Endometrium (tissue), 2 donors: Measurements from ENCODE around the gene VGLL4.
"Not testable (repeated sequence)": the region's sequence is repeated elsewhere in the genome, so short reads cannot be mapped to it uniquely, and the experiment has no call there.

Source experiments
- FAIRE-seq: peaks from 2 replicates; lab custom pipeline; 2012; peaks lifted over from hg19 to GRCh38; lab: Jason Lieb, UNC
- donor health status: control.
- donor health status: control.

Gene VGLL4

DNA sequence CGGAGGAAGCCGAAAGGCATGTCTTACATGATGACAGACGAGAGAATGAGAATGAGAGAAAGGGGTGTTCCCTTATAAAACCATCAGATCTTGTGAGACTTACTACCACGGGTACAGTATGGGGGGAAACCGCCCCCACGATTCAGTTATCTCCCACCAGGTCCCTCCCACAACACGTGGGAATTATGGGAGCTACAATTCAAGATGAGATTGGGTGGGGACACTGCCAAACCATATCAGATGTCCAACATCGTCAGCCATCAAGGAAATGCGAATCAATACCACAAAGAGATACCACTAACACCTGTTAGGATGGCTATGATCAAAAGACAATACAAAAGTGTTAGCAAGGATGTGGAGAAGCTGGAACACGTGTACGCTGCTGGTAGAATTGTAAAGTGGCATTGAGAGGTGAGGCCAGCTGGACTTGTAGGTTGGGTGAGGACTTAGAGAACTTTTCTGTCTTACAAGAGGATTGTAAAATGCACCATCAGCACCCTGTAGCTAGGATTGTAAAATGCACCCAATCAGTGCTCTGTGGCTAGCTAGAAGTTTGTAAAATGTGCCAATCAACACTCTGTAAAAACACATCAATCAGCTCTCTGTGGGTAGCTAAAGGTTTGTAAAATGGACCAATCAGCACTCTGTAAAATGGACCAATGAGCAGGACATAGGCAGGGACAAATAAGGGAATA, 37.5 kb downstream of the VGLL4 start:
- FAIRE-seq, result no peak

DNA sequence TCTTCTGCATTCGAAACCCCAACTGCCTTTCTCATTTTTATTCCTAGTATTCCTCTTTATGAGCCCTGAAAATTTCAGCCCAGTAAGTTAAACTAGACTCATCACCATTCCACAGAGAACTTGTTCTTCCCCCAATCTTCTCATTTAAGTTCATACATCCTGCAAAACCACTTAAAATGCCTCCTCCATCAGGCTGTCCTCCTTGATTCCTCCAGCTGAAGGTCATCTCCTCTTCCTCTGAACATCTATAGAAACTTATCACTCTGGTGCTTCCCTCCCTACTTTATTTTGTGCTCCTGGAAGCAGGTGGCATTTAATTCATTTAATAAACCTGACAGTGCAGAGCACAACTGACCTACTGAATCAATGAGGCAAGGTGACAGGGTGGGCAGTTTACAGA, 38.3 kb downstream of the VGLL4 start:
- no peak for FAIRE-seq

DNA sequence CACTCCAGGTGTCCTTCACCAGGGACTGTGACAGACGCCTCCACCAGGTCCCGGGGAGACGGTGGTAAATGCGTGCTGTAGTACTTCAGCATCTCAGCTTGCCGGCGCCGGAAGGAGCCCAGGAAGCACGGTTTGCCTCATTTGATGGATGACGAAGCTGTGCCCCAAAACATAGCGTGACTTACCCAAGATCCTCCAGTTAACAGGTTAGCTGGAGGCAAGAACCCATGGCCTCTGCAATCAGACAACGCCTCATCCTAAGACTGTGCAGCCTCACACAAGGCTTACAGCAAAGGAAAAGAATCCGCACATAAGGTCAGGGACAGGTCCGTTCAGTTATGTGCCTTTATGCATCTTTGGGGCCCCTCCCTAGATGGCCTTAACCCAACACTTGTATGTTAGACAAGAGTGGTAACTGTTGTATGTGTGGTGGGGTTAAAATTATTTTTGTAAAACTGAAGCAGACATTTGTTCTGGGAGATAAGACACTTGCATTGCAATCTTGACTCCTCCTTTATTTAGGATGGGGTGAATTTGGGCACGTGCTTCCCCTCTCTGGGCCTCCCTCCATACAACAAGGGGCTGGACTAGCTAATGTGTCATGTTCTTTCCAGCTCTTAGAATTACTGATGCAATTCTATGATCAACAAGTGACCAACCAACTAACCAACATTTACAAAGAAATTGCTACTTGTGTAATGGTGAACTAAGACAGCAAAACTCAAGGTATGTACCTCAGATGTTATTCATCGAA, 39.4 kb downstream of the VGLL4 start:
- FAIRE-seq, result no peak

DNA sequence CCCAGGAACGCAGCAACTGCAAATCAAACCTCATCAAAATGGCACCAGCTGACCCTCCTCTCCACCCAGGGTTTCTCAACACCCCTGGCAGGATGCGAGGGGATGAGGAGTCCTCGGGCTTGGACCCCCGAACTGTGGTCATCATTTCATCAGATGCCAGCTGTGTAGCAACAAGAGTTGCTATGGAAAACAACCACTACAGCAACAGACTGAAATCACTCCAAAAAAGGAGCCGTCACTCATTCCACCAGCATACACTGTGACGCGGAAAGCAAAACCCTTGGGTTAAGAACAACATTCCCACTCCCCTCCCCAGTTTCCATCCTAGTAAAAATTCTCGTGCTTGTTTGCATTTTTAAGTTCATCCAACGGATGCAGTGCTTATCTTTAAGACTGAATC, 40.1 kb downstream of the VGLL4 start:
- no peak for FAIRE-seq

DNA sequence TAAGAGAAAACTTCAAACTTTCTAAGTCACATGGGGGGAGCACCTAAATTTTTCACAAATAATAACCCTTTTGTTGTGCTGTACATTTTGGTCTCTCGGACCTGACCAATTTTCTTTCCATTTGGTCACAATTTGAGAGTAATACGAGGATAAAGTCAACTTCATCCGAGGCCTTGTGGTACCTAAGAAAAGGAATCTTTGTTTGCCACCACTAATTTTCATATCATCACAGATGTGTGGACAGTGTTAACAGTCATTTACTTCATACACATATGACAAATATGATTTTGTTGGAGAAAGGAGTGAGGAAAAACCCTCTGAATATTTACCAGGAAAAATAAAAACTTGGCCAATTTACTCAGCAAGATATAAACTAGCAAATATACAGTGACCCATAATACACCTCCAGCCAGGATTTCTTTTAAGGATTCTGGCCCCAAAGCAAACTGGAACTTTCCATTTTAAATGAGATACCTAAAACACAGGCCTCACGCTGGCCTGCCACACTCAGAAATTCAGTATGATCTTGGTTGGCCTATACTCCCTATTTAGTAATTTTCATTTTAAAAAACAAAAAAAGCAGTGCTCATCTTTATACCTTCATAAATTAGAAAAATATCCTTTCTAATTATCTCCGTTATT, 40.7 kb downstream of the VGLL4 start:
- no peak for FAIRE-seq

DNA sequence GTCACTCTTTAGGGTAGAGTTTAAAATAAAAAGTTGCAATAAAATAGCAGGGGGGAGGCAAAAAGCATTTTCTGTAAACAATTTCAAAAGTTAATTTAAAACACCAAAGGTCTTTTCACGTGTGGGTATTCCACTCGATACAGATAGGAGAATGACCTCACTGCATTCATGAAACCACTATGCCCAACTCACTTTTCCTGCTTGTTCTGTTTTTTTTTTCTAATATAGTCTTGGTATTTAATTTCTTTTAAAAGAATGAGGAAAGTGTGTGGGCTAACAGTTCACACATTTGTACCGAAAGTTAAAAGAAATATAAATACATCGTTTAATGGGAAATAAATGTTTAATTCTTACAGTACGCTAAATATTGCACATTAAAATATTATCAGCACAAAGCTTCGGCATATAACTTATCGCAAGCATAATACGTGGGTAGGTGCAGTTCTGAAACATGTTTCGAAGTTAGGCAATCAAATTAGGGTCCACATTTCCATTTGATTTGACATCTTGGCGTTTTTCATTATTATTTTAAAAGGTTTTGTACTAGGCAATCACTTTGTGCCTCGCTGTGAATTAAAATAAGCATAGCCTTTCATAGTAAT, 41.4 kb downstream of the VGLL4 start:
- FAIRE-seq, result no peak

DNA sequence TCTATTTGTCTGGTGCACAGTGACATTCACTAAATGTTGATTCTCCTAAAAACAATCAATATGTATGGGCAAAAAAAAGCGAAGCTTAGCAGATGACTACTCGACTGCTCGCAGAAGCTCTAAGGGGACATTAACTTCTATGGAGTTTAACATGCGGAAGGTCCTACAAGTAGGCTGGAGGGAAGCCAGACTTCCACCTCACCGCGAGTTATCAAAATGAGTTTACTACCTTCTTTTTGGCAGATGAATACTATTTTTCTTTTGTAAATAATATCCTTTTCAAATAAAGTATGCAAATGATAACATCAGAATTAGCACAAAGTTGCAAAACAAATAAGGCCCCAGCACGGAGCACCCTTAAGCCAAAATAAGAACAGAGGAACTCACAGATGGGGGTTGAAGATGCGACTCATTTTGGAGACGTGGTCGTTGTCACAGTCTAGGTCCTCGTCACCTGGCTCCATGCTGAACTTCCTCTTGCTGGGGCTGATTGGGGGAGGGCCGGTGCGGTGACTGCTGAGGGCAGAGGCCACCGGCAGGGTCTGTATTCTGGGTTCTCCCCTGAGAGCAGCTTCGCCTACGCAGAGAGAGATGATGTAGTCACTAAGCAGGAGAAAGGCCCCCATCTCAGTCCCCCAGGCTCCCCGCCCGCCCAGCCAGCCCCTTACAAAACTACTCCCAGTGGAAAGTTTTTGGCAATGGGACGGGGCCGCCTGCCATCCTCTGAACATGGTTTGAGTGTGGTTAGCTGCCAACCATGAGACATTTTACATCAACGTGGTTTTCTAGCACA, 42.1 kb downstream of the VGLL4 start:
- FAIRE-seq, result no peak

DNA sequence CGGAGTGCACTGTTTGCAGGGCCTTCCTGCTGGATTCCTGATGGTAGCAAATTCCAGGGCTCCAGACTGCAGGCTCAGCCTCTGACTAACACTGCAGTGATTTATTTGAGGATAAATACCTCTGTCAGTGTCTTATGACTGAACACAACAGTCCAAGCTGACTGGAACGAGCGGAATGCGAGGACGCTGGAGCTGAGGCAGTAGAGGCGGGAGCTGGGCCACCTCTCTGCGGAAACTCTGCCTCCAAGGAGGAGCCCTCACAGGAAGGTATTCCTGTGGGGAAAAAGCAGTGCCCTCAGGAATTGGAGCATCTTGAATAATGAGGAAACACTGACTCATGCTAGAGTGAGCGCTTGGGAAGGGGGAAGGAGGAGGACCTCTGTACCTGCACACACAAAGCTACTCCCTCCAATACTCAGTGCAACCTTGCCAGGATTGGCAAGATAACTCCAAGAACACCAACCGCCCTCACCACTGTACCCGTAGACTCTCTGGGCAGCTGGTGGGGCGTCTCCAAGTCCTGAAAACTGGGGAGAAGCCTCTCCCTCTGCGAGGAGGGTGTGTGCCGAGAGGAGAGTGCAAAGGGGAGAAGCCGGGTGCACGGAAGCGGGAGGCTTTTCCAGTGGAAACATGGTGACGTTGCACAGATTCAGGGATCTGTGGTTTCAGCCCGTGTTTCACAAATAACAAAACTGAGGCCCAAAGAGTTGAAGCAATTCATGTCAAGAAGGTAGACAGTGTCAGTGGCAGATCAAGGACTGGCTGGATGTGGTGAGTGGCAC, 43.0 kb downstream of the VGLL4 start:
- peak; percentile 12 for FAIRE-seq

DNA sequence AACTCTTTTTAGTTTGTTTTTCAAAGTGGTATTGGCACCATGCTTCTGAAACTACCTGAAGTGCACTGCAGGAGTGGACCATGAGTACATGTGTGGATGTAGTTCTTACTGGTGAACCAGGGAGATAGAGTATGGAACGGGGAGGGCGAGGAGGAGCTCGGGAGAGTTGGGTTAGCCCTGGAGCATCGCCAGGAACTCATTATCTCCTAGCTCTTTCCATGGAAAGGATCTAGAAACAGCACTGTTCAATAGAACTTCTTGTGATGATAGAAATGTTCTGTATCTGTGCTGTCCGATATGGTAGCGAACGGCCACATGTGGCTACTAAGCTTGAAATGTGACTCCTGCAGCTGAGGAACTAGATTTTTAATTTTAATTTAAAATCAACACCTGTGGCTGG, 47.3 kb downstream of the VGLL4 start:
- no peak for FAIRE-seq

DNA sequence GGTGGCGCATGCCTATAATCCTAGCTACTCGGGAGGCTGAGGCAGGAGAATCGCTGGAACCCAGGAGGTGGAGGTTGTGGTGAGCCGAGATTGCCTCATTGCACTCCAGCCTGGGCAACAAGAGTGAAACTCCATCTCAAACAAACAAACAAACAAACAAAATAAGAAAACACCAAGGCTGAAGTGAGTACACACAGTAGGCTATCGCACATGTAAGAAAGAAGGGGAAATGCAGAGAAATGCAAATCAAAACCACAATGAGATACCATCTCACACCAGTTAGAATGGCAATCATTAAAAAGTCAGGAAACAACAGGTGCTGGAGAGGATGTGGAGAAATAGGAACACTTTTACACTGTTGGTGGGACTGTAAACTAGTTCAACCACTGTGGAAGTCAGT, 48.7 kb downstream of the VGLL4 start:
- not testable (repeated sequence) for FAIRE-seq

DNA sequence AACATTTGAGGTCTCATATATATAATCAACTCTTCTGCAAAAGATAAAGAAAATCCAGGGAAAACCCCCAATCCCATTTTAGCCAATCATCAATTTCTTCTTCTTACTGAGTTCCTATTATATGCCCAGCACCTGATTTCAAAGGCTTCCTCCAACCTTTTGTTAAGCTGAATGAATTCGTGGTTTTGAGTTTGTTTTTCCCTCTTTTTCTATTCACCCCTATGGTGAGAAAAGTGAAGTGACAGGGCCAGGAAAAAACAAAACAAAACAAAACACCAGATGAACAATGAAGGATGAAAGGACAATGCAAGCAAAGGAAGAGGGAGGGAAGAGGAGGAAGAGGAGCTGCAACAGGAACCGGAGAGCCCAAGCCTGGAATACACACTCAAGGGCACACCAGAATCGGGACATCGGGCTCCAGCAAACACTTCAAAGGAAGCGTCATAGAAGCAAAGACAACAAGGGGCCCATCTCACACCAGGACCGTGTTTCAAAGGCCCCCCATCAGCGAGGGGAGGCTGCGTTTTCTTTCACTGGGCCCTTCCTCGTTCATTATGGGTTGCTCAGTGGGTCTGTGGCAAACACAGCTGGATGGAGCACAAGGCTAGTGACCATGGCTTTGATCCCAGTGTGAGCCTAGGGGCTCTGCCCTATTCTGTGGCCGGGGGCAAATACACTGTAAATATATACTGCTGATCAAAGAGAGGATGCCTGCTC, 50.2 kb downstream of the VGLL4 start:
- no peak for FAIRE-seq

DNA sequence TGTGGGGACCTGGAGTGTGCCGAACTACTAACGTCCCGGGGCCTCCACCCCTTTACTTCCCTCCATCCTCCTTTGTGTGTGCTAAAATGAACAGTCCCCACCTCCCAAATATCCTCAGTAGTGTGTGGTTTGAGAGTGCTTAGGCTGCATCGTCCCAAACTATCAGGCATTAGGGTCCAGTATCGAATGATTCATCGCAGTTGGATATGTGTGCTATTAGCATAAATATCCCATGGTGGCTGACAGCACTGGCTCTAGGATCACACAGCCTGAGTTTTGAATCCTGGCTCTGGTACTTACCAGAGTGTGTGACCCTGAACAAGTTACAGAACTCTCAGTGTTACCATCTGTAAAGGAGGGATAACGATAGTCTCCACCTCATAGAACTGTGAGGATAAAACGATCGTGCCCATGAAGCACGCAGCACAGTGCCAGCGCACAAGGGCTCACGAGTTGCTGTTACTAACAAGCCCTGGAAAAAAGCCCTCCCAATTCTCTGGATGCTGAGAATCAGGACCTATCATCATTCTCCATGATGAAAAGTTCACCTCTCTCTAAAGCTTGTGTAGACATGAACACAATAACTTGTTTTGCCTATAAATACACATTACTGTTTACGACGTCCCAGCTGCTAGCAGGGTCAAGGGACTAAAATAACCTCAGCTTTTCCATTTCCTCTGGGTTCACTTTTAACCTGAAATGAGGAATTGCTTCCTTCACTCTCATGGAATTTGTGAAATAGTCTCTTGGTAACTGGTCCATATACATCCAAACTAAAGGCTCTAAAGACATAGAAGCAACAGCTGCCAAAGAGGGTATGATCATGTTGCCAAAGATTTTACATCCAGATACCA, 51.0 kb downstream of the VGLL4 start:
- FAIRE-seq, result no peak

DNA sequence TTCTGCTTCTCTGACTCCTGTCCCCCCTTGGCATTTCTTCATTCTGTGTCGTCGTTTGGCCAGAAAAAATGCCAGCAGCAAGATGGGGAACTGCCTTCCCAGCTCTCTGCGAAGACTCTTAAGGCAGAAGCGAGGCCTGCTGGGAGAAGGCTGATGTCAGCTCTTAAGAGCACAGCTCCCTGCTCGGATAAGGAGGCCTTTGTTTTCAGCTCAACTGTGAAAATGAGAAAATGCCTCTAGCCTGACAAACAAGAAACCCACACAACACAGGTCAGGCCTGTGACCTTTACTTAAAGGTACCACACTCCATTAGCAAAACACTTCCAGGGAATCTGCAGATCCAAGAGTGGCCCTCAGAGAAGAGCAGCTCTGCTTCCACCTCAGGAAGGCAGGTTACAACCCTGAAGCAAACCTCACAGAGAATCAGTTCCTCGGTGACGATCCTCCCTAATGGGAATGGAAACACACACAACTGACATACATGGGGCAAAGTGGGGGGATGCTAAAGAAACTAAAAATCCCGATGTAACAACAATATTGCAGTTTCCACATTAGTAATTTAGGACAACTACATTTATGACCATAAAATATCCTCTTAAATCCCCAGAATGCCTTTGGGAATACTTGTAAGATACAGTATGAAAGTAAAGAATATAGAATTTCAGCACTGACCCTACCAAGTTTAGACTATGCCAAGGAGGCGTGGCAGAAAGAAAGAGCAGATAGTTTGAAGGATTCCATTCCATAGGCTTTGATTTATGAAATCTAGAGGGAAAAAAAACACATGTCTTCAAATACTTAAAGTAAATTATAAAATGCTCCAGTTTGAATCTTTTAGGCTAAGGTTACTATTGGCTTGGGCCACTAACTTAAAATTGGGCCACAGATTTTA, 52.1 kb downstream of the VGLL4 start:
- FAIRE-seq, result no peak

DNA sequence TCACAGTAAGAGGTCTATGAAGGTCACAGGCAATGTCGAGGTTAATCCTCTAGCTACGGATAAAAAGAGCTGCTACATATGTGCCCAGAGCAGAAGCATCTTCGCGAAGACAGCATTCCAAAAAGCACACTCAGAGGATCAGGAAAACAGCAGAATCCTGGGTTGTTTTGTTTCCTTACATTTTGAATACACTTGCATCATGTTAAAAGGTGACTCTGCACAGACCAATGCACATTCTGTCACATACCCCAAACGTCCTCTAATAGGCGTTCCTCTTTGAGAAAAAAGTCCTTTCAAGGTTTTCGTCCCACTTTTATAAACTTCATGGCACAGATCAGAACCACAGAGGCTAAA, 52.7 kb downstream of the VGLL4 start:
- no peak for FAIRE-seq

DNA sequence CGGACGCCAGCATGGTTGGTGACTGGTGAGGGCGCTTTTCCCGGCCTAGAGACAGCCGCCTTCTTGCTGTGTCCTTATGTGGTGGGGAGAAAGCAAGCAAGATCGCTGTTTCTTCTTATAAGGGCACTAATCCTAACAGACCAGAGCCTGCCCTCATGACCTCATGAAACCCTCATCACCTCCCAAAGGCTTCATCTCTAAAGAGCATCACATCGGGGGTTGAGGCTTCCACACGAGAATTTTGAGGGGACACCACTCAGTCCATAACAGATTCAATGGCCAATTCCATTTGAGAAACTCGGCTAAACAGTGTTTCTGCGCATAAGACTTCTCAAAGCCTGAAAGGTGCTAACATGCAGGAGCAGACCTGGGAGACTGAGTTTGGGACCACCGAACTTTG, 54.0 kb downstream of the VGLL4 start:
- FAIRE-seq, result no peak

DNA sequence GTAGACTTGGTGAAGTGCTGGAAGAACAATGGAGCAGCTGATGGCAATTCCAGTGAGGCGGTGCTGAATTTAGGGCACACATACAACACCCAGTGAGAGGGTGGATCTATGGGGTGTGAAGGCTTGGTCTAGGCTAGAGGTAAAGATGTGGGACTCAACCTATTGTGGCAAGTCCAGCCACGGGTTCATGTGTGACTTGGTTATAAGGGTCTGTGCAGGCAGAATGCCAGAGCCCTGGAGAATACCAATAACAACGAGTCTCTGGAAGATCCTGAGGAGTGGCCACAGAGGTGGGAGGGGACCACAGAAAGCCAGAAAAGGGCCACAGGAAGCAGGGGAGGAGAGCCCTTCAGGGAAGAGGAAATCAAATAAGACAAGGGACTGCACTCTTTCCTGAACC, 55.0 kb downstream of the VGLL4 start:
- FAIRE-seq, result no peak

DNA sequence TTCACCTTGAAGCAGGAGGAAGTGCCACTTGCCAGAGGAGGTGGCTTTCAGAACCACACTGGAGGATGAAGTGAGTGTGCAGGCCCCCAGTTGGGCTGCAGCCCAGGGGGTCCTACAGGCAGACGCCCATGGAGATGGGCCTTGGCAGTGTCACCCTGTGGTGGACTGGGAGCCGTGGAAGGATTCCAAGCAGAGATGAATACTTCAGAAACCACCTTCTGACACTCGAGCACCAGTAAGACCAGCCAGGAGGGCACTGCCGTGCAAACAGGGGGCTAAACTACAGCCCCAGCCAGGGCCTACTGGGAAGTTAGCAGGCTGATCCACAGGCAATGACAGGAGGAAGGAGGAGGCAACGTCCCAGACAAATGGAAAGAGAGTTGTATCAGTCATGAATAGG, 55.4 kb downstream of the VGLL4 start:
- no peak for FAIRE-seq

DNA sequence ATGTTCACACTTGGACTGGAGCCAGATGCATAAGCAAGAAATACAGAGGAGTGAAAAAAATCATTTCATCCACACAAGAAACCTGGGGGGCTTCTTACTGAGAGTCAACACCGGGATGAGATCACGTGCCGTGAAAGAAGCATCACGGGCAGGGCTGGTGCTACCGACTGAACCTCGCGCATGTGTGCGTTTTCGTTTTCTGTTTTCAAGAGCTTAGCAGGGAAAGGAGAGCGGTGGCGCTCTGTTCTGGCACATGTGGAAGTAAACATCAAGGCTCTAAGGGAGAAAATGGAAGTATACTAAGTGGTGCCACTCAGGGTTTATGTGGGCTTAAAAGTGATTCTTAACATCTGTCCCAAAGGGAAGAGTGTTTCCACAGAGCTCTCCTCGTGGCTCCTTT, 55.9 kb downstream of the VGLL4 start:
- FAIRE-seq, result no peak

DNA sequence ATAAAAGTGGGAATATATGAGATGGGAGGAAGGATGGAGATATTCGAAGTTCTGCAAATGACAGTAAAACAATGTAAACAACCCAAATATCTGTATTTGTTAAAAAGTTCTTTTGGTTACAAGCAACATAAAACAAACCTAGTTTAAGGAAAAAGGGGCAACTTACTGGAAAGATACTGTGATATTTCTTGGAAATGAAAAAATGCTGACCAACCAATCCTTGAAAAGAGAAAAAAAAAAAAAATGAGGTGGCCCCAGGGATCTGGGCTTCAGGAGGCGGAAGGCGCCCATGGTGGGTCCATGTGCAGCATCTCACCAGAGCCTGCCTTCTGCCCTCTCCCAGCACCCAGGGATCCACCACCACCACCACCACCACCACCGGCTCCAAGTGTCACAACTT, 59.1 kb downstream of the VGLL4 start:
- no peak for FAIRE-seq
